Endothelial cell of umbilical vein (primary cell): ENCODE results near the gene ZNF800. TPM values are rescaled to one million over a fixed set of nuclear protein-coding genes. Genes with fewer than 3 reads are reported as not detected.

Source experiments
- BruUV-seq: library from RNA; stranded (reverse); fragments of 400-500 nt; replicated peaks from 2 replicates; lab custom pipeline; 2021; lab: Mats Ljungman, UMichigan
- CTCF ChIA-PET: fragments of 300-600, 350-600 bp; sonication (Branson Sonifier 250); formaldehyde crosslinking; loops from one replicate; lab custom pipeline; 2021; ENCODE audit warnings: antibody characterized with exemption, inconsistent platforms; lab: Charles Lee
- POLR2A ChIA-PET: fragments of 300-600, 350-600 bp; sonication (Branson Sonifier 250); formaldehyde crosslinking; loops from one replicate; lab custom pipeline; 2021; ENCODE audit warnings: antibody characterized with exemption, inconsistent platforms; lab: Charles Lee
- DNase-seq: peaks from one replicate; pipeline ENCODE4 v3.0.0-alpha.2; 2011; ENCODE audit warnings: low read depth, low spot score
- FAIRE-seq: peaks from 2 replicates; lab custom pipeline; 2011; peaks lifted over from hg19 to GRCh38; lab: Jason Lieb, UNC
- H2AFZ ChIP-seq: 2 replicates; pipeline ENCODE4 v1.6.0; 2012; ENCODE audit warnings: low read depth, low read length, control low read depth, inconsistent platforms
- H3K27ac ChIP-seq: 2 replicates; pipeline ENCODE4 v1.5.1; 2011; ENCODE audit warnings: low read depth, mild to moderate bottlenecking, control low read depth, low read length, moderate library complexity; ENCODE audit not compliant: insufficient read depth
- H3K27me3 ChIP-seq, 2 experiments: 2 replicates each; pipeline versions ENCODE4 v1.6.0 to v1.6.1; 2011; ENCODE audit warnings: low read length in 2 of 2, mixed read lengths in 1 of 2; ENCODE audit not compliant: control insufficient read depth in 2 of 2, insufficient read depth in 2 of 2
- H3K36me3 ChIP-seq, 2 experiments: 2 replicates in 1 of 2; 3 replicates in 1 of 2; pipeline ENCODE4 v1.5.1; 2011; ENCODE audit warnings: low read length in 2 of 2, mild to moderate bottlenecking in 1 of 2, moderate library complexity in 1 of 2; ENCODE audit not compliant: control insufficient read depth in 2 of 2, insufficient read depth in 2 of 2; ENCODE audit errors: extremely low read depth in 1 of 2
- H3K4me1 ChIP-seq: 3 replicates; pipeline ENCODE4 v1.5.1; 2011; ENCODE audit warnings: mild to moderate bottlenecking, low read length; ENCODE audit not compliant: control insufficient read depth, insufficient read depth; ENCODE audit errors: extremely low read depth
- H3K4me2 ChIP-seq: 2 replicates; pipeline ENCODE4 v1.6.1; 2011; ENCODE audit warnings: low read length, control low read depth, mixed read lengths; ENCODE audit not compliant: insufficient read depth
- H3K4me3 ChIP-seq, 3 experiments: fragments of 200-600 bp in 1 of 3; sonication (generic), shearing (Covaris generic) in 1 of 3; replicated peaks in 1 of 3; 2 replicates each; pipeline ENCODE4 v1.5.1; 2011 to 2016; ENCODE audit warnings: control low read depth in 3 of 3, low read length in 3 of 3, mild to moderate bottlenecking in 2 of 3, inconsistent platforms in 1 of 3, low read depth in 1 of 3, moderate library complexity in 1 of 3; ENCODE audit not compliant: insufficient read depth in 1 of 3
- H3K79me2 ChIP-seq: 2 replicates; pipeline ENCODE4 v1.6.0; 2012; ENCODE audit warnings: low read length, inconsistent platforms; ENCODE audit not compliant: control insufficient read depth, insufficient read depth
- H3K9ac ChIP-seq: replicated peaks from 2 replicates; pipeline ENCODE3; 2011; ENCODE audit warnings: low read length, control low read depth; ENCODE audit not compliant: insufficient read depth; ENCODE audit errors: extremely low read depth
- H3K9me1 ChIP-seq: replicated peaks from 3 replicates; pipeline ENCODE4 v1.6.0; 2011; ENCODE audit warnings: mild to moderate bottlenecking, low read length; ENCODE audit not compliant: control insufficient read depth, insufficient read depth; ENCODE audit errors: extremely low read depth
- H3K9me3 ChIP-seq: replicated peaks from 2 replicates; pipeline ENCODE4 v1.5.1; 2012; ENCODE audit warnings: low read length, inconsistent platforms; ENCODE audit not compliant: control insufficient read depth, insufficient read depth
- H4K20me1 ChIP-seq: replicated peaks from 2 replicates; pipeline ENCODE3; 2011; ENCODE audit warnings: mild to moderate bottlenecking, low read length; ENCODE audit not compliant: control insufficient read depth, insufficient read depth; ENCODE audit errors: extremely low read depth
- CTCF ChIP-seq, 2 donors: IDR thresholded peaks; 1 replicate in 1 of 2; 2 replicates in 1 of 2; pipeline ENCODE4 v1.5.1; 2011; ENCODE audit warnings: low read length in 2 of 2, mild to moderate bottlenecking in 2 of 2, moderate library complexity in 2 of 2, control low read depth in 1 of 2, inconsistent platforms in 1 of 2, low read depth in 1 of 2; ENCODE audit not compliant: insufficient read depth in 1 of 2; ENCODE audit errors: extremely low read depth in 1 of 2
- EZH2 ChIP-seq: IDR thresholded peaks from 2 replicates; pipeline ENCODE4 v1.6.1; 2012; ENCODE audit warnings: borderline replicate concordance, low read depth, mild to moderate bottlenecking, moderate library complexity, low read length, inconsistent platforms; ENCODE audit not compliant: severe bottlenecking
- FOS ChIP-seq: IDR thresholded peaks from 2 replicates; pipeline ENCODE4 v1.6.1; 2011; ENCODE audit warnings: mild to moderate bottlenecking, low read length, moderate library complexity, borderline replicate concordance; ENCODE audit not compliant: insufficient read depth
- GATA2 ChIP-seq: IDR thresholded peaks from 2 replicates; pipeline ENCODE4 v1.7.0; 2011; ENCODE audit warnings: low read depth, mild to moderate bottlenecking, moderate library complexity, mixed read lengths, low read length; ENCODE audit not compliant: insufficient read length, insufficient read depth
- JUN ChIP-seq: IDR thresholded peaks from 2 replicates; pipeline ENCODE4 v1.6.1; 2011; ENCODE audit warnings: borderline replicate concordance, low read depth; ENCODE audit not compliant: insufficient read length, insufficient read depth
- MAX ChIP-seq: IDR thresholded peaks from 2 replicates; pipeline ENCODE4 v1.6.1; 2011; ENCODE audit not compliant: insufficient read depth, insufficient read length
- MYC ChIP-seq: IDR thresholded peaks from one replicate; pipeline ENCODE4 v1.6.1; 2011; ENCODE audit warnings: mild to moderate bottlenecking, low read depth, low read length
- POLR2A ChIP-seq: IDR thresholded peaks from 2 replicates; pipeline ENCODE4 v1.6.1; 2012; ENCODE audit warnings: low read depth, mild to moderate bottlenecking, control low read depth, low read length
- POLR2AphosphoS5 ChIP-seq: IDR thresholded peaks from 2 replicates; pipeline ENCODE4 v1.6.1; 2012; ENCODE audit warnings: low read depth, mild to moderate bottlenecking, control low read depth, low read length, moderate library complexity; ENCODE audit not compliant: insufficient read depth
- dilution Hi-C: fragments of 300-500 bp; cut with MboI; formaldehyde crosslinking; loops from one replicate; pipeline ENCODE4 v1.15.0; 2019; ENCODE audit warnings: low sequenced_read_pairs; ENCODE audit not compliant: extremely low pct_ligation_motif_present
- intact Hi-C: fragments of 100-400 bp; cut with micrococcal nuclease; formaldehyde crosslinking; loops from one replicate; pipeline ENCODE4 v1.10.0; 2022
- polyA plus RNA-seq, 4 experiments: library from polyadenylated mRNA; depleted of rRNA in 3 of 4; stranded (reverse) in 3 of 4; unstranded in 1 of 4; fragments of >200 nt; gene quantifications; 2 replicates each; pipeline versions ENCODE4 v1.2.1 to v1.2.3, GENCODE V29; 2011 to 2012; ENCODE audit warnings: missing spikeins in 1 of 4
- total RNA-seq: library from RNA; stranded (reverse); gene quantifications from 2 replicates; pipeline ENCODE4 v1.2.3, GENCODE V29; 2021

ZNF800 gene
- total and polyA plus RNA-seq, 2 donors (not counting 3 experiments of a cell fraction or from before 2014, with no cell fraction given): 10.9 to 35.4 TPM

GRCh38 chr7:127330070-127330469 lies 62.4 kb downstream of the ZNF800 start:
- BruUV-seq: no TSS peak
- Histone ChIP-seq H3K4me2 (no peak overlapping the region), H4K20me1 (no peaks in the 10 kb centered on the region), H3K9me3 (no peaks in the 10 kb centered on the region), H3K27me3 (peaks cover 0 to 12% of the 10 kb centered on the region in 2 experiments), H3K36me3 (no peaks in the 10 kb centered on the region), H3K9me1 (no peaks in the 10 kb centered on the region), H3K4me3 (no peak overlapping the region), H3K9ac (no peak overlapping the region), H2AFZ (no peak overlapping the region), H3K4me1 (no peaks in the 10 kb centered on the region), H3K27ac (no peak overlapping the region), H3K79me2 (no peaks in the 10 kb centered on the region)
- ChIA-PET CTCF (no interaction called here), POLR2A (no interaction called here)
- intact Hi-C loops (no loop called here), dilution Hi-C loops (no loop called here)
- DNase-seq (no peak), FAIRE-seq (no peak)
- TF ChIP-seq JUN (no peak), MAX (no peak), CTCF (IDR thresholded peaks at IDR 0.05; ENCODE audit: extremely low read depth in 1 of 2, insufficient read depth in 1 of 2, low read depth in 1 of 2, low read length in 2 of 2) (no peak), FOS (no peak), POLR2AphosphoS5 (no peak), EZH2 (no peak), POLR2A (no peak), MYC (no peak), GATA2 (no peak)
